IMR-90 (cell line): ENCODE results near the gene CDCA7. TPM values are rescaled to one million over a fixed set of nuclear protein-coding genes. Genes with fewer than 3 reads are reported as not detected.
A peak's percentile ranks its signal among the peaks of the same experiment; 100 is the strongest.

Source experiments
- ATAC-seq: fragments of 200-7000 bp; cut with Tn5 transposase; 2 replicates; pipeline ENCODE4 v1.9.1; 2020; ENCODE audit warnings: low read depth, mild to moderate bottlenecking, moderate library complexity
- BruUV-seq: library from RNA; stranded (reverse); fragments of 400-500 nt; replicated peaks from 2 replicates; lab custom pipeline; 2021; lab: Mats Ljungman, UMichigan
- CTCF ChIA-PET: fragments of 300-600 bp; formaldehyde crosslinking; extraction: SDS; loops from one replicate; lab custom pipeline; 2021; ENCODE audit warnings: antibody characterized with exemption; lab: Yijun Ruan, JAX
- POLR2A ChIA-PET: fragments of 300-600 bp; sonication (Branson Sonifier 250); formaldehyde crosslinking; loops from one replicate; lab custom pipeline; 2022; ENCODE audit warnings: antibody characterized with exemption; ENCODE audit not compliant: unreplicated experiment; lab: Charles Lee
- DNase-seq: peaks from one replicate; pipeline ENCODE4 v3.0.0; 2013
- H2AFZ ChIP-seq: replicated peaks from 2 replicates; pipeline ENCODE3; 2013; ENCODE audit warnings: low read length, mild to moderate bottlenecking; ENCODE audit not compliant: poor library complexity
- H2AK5ac ChIP-seq: 2 replicates; pipeline ENCODE4 v1.6.1; 2013; ENCODE audit warnings: low read depth, low read length, inconsistent platforms
- H2AK9ac ChIP-seq: replicated peaks from 2 replicates; pipeline ENCODE3; 2013; ENCODE audit warnings: mild to moderate bottlenecking, low read depth, low read length, moderate library complexity; ENCODE audit not compliant: poor library complexity
- H2BK120ac ChIP-seq: 2 replicates; pipeline ENCODE4 v1.6.1; 2013; ENCODE audit warnings: low read depth, low read length, inconsistent platforms
- H2BK15ac ChIP-seq: 3 replicates; pipeline ENCODE4 v1.6.1; 2013; ENCODE audit warnings: low read depth, low read length, inconsistent platforms
- H2BK20ac ChIP-seq: 2 replicates; pipeline ENCODE4 v1.6.1; 2013; ENCODE audit warnings: low read depth, mild to moderate bottlenecking, inconsistent platforms, low read length, moderate library complexity
- H2BK5ac ChIP-seq: 2 replicates; pipeline ENCODE4 v1.6.1; 2013; ENCODE audit warnings: mild to moderate bottlenecking, low read depth, low read length, inconsistent platforms; ENCODE audit not compliant: poor library complexity, severe bottlenecking
- H3K14ac ChIP-seq: replicated peaks from 2 replicates; pipeline ENCODE4 v1.6.1; 2013; ENCODE audit warnings: low read depth, low read length, inconsistent platforms
- H3K18ac ChIP-seq: 2 replicates; pipeline ENCODE4 v1.6.1; 2013; ENCODE audit warnings: low read depth, low read length, control low read depth
- H3K23ac ChIP-seq: 2 replicates; pipeline ENCODE4 v1.6.1; 2013; ENCODE audit warnings: low read depth, low read length, inconsistent platforms
- H3K27ac ChIP-seq: 2 replicates; pipeline ENCODE4 v1.5.1; 2013; ENCODE audit warnings: mild to moderate bottlenecking, control low read depth, low read length; ENCODE audit not compliant: insufficient read depth
- H3K27me3 ChIP-seq: 2 replicates; pipeline ENCODE4 v1.6.1; 2013; ENCODE audit warnings: low read length; ENCODE audit not compliant: control insufficient read depth, insufficient read depth
- H3K36me3 ChIP-seq: 2 replicates; pipeline ENCODE4 v1.6.1; 2013; ENCODE audit warnings: low read length, mixed read lengths; ENCODE audit not compliant: control insufficient read depth, insufficient read depth
- H3K4ac ChIP-seq: 2 replicates; pipeline ENCODE4 v1.6.1; 2013; ENCODE audit warnings: low read depth, low read length, inconsistent platforms
- H3K4me1 ChIP-seq: 2 replicates; pipeline ENCODE4 v1.6.1; 2013; ENCODE audit warnings: low read length, mixed read lengths; ENCODE audit not compliant: control insufficient read depth, insufficient read depth
- H3K4me2 ChIP-seq: 2 replicates; pipeline ENCODE4 v1.6.1; 2013; ENCODE audit warnings: low read depth, mild to moderate bottlenecking, control low read depth, low read length, moderate library complexity
- H3K4me3 ChIP-seq: 2 replicates; pipeline ENCODE4 v1.5.1; 2013; ENCODE audit warnings: low read depth, mild to moderate bottlenecking, control low read depth, low read length, moderate library complexity; ENCODE audit not compliant: insufficient read depth
- H3K56ac ChIP-seq: 2 replicates; pipeline ENCODE4 v1.6.1; 2013; ENCODE audit warnings: low read length, inconsistent platforms; ENCODE audit not compliant: insufficient read depth; ENCODE audit errors: extremely low read depth
- H3K79me1 ChIP-seq, 2 experiments: 2 replicates each; pipeline ENCODE4 v1.6.1; 2013; ENCODE audit warnings: low read length in 2 of 2, inconsistent platforms in 1 of 2, low read depth in 1 of 2
- H3K9ac ChIP-seq: 2 replicates; pipeline ENCODE4 v1.6.1; 2013; ENCODE audit warnings: low read depth, low read length, control low read depth
- H3K9me1 ChIP-seq: 2 replicates; pipeline ENCODE4 v1.6.1; 2013; ENCODE audit warnings: low read length, inconsistent platforms; ENCODE audit not compliant: insufficient read depth
- H3K9me3 ChIP-seq: 2 replicates; pipeline ENCODE4 v1.6.1; 2013; ENCODE audit warnings: low read length; ENCODE audit not compliant: control insufficient read depth, insufficient read depth
- H4K20me1 ChIP-seq: 2 replicates; pipeline ENCODE4 v1.6.1; 2013; ENCODE audit warnings: low read length, inconsistent platforms; ENCODE audit not compliant: insufficient read depth
- H4K5ac ChIP-seq: 2 replicates; pipeline ENCODE4 v1.6.1; 2013; ENCODE audit warnings: mild to moderate bottlenecking, low read depth, low read length, control low read depth
- H4K8ac ChIP-seq, 2 experiments: 2 replicates each; pipeline ENCODE4 v1.6.1; 2013; ENCODE audit warnings: low read depth in 2 of 2, low read length in 2 of 2, control low read depth in 1 of 2, inconsistent platforms in 1 of 2
- H4K91ac ChIP-seq: 2 replicates; pipeline ENCODE4 v1.6.1; 2013; ENCODE audit warnings: low read depth, low read length, inconsistent platforms; ENCODE audit not compliant: insufficient read depth
- FOS ChIP-seq: fragments of 150-350 bp; IDR thresholded peaks from 2 replicates; pipeline ENCODE4 v1.6.1; 2016; ENCODE audit warnings: low read depth, low read length
- POLR2A ChIP-seq: IDR thresholded peaks from 2 replicates; pipeline ENCODE4 v1.6.1; 2012; ENCODE audit warnings: mild to moderate bottlenecking, low read depth, low read length
- RFX5 ChIP-seq: IDR thresholded peaks from 2 replicates; pipeline ENCODE4 v1.8.0; 2012; ENCODE audit warnings: low read depth, mild to moderate bottlenecking, low read length, moderate library complexity
- WGBS, 2 experiments: methylation state at CpG; one replicate each; pipeline versions ENCODE4 v1.1.5 to v1.1.7; 2013; ENCODE audit warnings: missing lambda C conversion rate in 2 of 2; ENCODE audit not compliant: insufficient read length in 1 of 2; ENCODE audit errors: extremely low coverage in 2 of 2; 5-methylcytosine and 5-hydroxymethylcytosine counted together
- dilution Hi-C: fragments of 300-500 bp; cut with HindIII; formaldehyde crosslinking; loops from one replicate; pipeline ENCODE4 v1.14.3; 2018; ENCODE audit warnings: low sequenced_read_pairs; ENCODE audit not compliant: unreplicated experiment
- in situ Hi-C: fragments of 300-500 bp; cut with MboI; formaldehyde crosslinking; loops from 3 replicates; pipeline ENCODE4 v1.14.3; 2019; ENCODE audit warnings: low sequenced_read_pairs, inconsistent platforms, mixed read lengths
- intact Hi-C: fragments of 100-400 bp; cut with micrococcal nuclease; formaldehyde crosslinking; loops from 2 replicates; pipeline ENCODE4 v1.10.0; 2022
- polyA plus RNA-seq, 3 experiments: library from polyadenylated mRNA; depleted of rRNA; stranded (reverse); fragments of >200 nt; gene quantifications; 2 replicates each; pipeline ENCODE4 v1.2.3, GENCODE V29; 2012; ENCODE audit warnings: low replicate concordance in 1 of 3
- total RNA-seq: library from RNA; depleted of rRNA; stranded (reverse); fragments of >200 nt; gene quantifications from 2 replicates; pipeline ENCODE4 v1.2.3, GENCODE V29; 2012

Gene CDCA7
- total and polyA plus RNA-seq, 2 of the 4 experiments (the other 2 are of a cell fraction) = 12.0 to 18.7 TPM

GRCh38 chr2:173388795-173389194, 34.1 kb downstream of the CDCA7 start:
- Histone ChIP-seq H3K23ac (no peak overlapping the region), H2BK120ac (no peak overlapping the region), H2AK9ac (no peak overlapping the region), H3K9ac (no peak overlapping the region), H3K14ac (no peak overlapping the region), H4K20me1 (no peaks in the 10 kb centered on the region), H3K4ac (no peak overlapping the region), H3K4me2 (no peak overlapping the region), H3K9me3 (no peaks in the 10 kb centered on the region), H4K5ac (no peak overlapping the region), H3K27ac (no peak overlapping the region), H2BK5ac (no peak overlapping the region), H3K36me3 (no peaks in the 10 kb centered on the region), H2BK20ac (no peak overlapping the region), H2BK15ac (no peak overlapping the region), H2AFZ (no peak overlapping the region), H3K4me1 (no peaks in the 10 kb centered on the region), H3K79me1 (no peaks in the 10 kb centered on the region), H4K8ac (no peak overlapping the region), H3K27me3 (peaks cover 2% of the 10 kb centered on the region), H3K9me1 (no peaks in the 10 kb centered on the region; the same call in 1 of the 2 replicates), H4K91ac (no peak overlapping the region), H2AK5ac (no peak overlapping the region), H3K18ac (no peak overlapping the region), H3K56ac (no peak overlapping the region), H3K4me3 (no peak overlapping the region)
- dilution Hi-C loops = no loop called here
- TF ChIP-seq FOS (no peak), RFX5 (no peak), POLR2A (no peak)
- ATAC-seq (peak; percentile 69), DNase-seq (no peak)
- intact Hi-C loops = no loop called here
- BruUV-seq = no TSS peak
- WGBS, 2 experiments = no CpG with 5 or more reads among the region's 2 CpGs
- CTCF ChIA-PET = no interaction called here
- in situ Hi-C loops = no loop called here
- POLR2A ChIA-PET = no interaction called here
